SK-N-SH treated with all-trans-retinoic acid at 6 μM for 48 hours (cell line): Measurements from ENCODE around the gene FCGR3B.
"Not testable (repeated sequence)": the region's sequence is repeated elsewhere in the genome, so short reads cannot be mapped to it uniquely, and the experiment has no call there.

Source experiments
- ATAC-seq: fragments of 200-7000 bp; cut with Tn5 transposase; 3 replicates; pipeline ENCODE4 v1.9.1; 2020; ENCODE audit warnings: mild to moderate bottlenecking, moderate library complexity

Gene FCGR3B

DNA sequence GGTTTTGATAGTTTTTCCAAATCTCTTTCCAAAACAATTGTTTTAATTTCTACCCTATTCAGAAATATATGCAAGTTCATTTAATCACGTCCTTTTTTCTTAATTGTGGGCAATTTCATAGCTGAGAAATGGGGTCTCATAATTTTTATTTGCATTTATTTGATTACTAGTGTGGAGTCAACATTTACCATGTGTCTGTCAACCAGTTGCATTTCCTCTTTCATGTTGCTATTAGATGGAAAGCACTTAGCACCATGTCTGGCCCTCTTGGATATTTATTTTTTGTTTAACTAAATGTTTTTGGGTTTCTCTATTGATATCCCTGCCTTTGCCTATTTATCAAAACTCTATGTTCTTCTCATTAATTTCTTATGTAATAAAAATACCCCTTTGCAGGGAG, 13.9 kb upstream of the FCGR3B start:
- ATAC-seq = not testable (repeated sequence)

DNA sequence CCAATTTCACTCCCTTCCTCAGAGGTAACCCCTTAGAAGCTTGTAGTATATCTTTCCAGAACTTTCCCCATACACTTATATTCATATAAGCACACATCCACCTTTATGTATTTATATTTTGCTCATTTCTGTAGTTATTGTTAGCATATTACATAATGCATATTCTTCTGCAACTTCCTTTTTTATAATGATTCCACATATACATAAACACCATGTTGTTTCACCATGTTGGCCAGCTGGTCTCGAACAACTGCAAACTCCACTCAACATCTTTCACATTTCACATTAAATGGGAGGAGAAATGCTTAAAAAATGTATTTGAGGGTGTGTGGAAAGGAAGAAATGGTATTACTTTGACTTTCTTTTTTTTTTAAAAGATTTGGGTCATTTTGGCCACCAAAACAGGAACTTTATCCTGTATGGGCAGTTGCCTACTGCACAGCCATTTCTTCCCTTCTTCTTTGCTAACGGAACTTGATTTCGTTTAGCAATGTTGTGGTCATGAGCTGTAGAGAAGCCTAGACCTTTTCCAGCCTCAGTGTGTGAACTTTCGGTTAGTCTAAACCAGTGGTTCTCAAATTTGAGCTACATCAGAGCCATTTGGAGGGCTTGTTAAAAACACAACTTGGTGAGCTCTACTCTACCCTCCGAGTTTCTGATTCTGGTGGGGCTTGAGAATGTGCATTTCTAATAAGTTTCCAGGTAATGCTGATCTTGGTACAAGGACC, 12.7 kb upstream of the FCGR3B start:
- not testable (repeated sequence) for ATAC-seq

DNA sequence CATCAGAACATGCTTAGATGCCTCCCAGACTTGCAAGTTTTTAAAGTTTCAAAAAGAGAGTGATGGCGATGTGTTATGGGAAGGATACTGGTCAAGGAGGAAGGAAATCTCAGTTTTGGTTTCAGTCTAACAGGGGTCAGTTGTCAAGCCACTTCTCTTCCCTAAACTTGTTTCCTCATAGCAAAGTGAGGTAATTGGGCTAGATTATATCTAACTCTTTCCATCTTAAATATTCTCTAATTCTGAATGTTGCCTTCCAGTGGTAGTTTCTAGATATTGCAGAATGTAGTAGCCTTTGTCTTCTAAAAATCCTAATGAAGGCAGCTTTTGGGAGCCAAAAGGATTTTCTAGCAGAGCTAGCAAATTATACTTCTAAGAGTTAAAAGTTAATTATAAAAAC, 11.7 kb upstream of the FCGR3B start:
- peak; percentile 53; the same call in 2 of the 3 replicates for ATAC-seq

DNA sequence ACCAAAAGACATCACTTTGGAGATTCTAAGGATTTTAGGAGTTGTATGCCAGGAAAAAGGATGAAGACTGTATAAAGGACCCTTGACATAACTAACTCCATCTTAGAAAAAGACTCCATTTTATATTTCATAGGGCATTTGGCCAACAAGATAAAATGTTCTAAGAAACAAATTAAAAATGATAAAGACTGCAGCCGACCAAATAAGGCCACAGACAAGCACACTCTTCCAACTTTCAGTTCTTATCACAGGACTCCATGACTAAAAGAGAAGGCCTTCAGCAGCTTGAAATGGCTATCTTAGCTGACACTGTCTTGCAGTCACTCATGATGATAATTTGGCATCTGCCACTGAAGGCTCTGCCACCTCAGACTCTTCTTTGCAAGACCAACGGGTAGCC, 8.2 kb upstream of the FCGR3B start:
- not testable (repeated sequence) for ATAC-seq

DNA sequence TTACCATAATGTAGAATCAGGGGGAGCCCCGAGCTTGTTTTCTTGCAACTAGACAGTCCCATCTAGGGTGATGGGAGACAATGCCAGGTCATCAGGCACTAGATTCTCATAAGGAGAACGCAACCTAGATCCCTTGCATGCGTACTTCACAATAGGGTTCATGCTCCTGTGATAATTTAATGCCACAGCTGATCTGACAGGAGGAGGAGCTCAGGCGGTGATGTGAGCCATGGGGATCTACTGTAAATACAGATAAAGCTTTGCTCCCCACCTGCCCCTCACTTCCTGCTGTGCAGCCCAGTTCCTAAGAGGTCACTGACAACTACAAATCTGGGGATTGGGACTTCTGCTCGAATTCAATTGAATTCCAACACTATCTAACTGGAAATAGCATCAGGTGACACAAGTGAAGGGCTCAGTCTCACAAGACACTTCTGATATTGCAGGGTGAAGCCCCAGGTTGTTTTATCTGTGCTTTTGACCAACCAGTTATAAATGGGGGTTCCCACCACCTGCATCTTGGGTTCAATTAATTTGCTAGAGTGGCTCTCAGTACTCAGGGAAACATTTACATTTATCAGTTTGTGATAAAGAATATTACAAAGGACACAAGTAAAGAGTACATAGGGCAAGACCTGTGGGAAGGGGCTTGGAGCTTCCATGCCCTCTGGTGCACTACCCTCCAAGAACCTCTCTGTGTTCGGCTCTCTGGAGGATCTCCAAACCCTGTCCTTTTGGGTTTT, 7.4 kb upstream of the FCGR3B start:
- ATAC-seq = not testable (repeated sequence)

DNA sequence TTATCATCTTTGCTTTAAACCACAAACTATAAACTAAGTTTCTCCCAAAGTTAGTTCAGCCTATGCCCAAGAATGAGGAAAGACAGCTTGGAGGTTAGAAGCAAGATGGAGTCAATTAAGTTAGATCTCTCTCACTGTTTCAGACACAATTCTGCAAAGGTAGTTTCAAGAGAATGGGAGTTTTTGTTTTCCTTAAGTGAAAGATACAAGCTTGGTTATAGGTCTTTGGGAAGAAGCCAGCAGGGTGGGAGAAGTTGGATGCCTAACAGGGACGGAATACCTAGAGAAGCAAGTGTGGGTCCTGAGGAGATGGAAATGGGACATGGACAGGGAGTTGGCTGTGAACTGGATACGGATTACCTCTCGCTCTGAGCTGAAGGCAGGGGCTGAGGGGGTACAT, 6.0 kb upstream of the FCGR3B start:
- not testable (repeated sequence) for ATAC-seq

DNA sequence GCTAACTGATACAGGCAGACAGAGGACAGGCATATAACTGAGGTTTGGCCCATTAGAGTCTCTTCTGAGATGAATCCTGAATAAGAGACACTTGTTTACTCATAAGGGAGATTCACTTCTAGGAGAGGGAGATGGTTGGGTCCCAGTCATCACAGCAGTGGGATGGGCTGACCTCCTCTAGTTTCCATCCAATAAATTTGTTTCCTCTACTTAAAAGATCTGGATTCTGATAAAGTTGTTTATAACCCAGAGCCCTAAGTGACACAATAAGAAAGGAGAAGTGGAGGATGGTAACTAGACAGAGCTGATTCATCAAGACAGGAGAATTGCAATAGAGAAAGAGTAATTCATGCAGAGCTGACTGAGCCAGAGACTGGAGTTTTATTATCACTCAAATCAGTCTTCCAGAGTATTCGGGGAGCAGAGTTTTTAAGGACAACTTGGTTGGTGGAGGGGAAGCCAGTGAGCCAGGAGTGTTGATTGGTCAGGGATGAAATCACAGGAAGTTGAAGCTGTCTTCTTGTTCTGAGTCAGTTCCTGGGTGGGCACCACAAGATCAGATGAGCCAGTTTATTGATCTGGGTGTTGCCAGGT, 5.3 kb upstream of the FCGR3B start:
- ATAC-seq = not testable (repeated sequence)

DNA sequence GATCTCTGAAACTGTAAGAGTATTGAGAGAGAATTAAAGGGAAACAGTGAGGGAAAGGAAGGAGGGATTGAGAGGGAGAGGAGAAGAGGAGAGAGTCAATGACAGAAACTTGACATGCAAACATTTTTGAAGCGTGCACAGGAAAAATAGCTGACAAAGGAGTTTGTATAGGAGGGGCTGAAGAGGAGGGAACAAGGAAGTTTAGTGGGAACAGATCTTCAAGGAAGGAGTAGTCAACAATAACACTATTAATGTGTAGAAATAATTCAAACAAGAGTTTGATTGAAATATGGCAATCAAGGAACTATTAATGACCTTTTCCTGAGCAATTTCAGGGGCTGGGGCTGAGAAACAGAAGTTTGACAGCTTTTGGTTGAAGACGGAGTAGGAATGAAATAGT, 4.0 kb upstream of the FCGR3B start:
- not testable (repeated sequence) for ATAC-seq

DNA sequence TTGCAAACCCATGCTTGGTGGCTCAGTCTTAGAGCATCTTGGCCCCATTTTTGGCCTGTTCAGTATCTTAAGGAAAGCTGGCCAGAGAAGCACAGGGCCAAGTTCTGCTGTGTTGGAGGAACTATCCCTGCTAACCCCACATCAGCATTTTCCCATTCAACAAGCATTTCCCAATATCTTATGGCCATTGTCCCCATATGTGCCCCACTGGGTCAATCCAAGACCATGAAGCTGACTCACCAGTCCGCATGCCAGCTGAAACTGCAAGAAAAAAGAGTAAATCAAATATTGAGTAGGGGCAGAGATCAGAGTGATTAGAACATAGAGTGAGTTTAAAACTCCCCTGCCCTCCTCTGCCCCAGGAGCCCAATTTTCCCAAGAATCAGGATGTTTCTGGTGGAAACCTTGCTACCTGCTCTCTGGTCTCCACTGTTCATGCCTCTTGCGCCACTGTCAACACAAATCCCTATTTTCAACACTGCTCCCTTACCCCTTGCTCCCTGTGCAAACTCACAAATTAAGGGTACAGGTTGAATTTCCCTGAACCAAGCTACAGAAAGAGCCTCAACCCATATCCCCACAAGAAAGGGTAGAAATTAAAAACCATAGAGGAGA, 741 bp downstream of the FCGR3B start:
- ATAC-seq = not testable (repeated sequence)

DNA sequence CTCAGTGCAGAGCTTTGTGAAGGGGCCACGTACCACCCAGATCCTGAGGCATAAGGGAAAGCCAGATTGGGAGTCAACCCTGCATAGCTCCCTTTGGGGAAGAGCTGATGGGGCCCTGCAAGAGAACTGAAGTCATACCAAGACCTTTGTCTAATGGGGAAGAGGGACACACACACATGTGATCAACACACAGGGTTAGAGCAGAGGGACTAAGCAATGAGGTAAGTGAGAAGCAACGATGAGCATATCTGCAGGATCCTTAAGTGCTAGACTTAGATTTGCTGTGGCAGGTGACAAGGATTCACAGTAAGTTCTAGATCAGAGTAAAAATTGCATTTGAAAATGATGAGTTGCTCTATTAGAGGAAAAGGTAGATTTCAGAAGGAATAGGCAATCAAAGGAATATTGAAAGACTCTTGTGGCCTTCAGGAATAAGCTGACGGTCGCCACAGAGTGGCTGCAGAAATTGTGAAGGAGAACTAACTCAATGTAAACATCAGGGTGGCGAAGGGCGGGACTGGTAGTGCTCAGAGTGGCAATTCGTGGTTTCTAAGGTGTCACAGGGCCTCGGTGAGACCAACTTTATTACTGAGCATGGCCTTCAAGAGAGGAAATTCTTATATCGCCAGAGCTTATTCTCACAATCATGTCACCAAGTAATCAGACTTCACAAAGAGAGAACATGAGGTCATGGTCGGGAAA, 4.4 kb downstream of the FCGR3B start:
- not testable (repeated sequence) for ATAC-seq

DNA sequence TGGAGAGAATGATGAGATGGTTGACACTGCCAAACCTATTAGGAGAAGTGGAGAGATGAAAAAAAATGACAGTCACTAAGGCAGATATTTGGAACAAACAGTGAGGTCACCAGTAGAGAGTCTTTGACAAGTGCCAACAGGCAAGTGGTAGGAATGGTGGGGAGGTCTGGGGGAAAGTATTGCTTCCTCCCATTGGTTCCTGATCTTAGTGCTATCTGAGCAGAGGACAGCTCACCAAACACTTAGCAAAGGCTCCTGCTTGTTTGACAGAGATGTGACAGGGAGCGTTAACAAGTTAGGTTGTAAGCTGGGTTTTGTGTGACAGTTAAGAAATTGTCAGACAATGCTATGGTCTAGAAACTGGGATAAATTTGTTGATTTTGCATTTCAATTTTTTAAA, 6.4 kb downstream of the FCGR3B start:
- not testable (repeated sequence) for ATAC-seq

DNA sequence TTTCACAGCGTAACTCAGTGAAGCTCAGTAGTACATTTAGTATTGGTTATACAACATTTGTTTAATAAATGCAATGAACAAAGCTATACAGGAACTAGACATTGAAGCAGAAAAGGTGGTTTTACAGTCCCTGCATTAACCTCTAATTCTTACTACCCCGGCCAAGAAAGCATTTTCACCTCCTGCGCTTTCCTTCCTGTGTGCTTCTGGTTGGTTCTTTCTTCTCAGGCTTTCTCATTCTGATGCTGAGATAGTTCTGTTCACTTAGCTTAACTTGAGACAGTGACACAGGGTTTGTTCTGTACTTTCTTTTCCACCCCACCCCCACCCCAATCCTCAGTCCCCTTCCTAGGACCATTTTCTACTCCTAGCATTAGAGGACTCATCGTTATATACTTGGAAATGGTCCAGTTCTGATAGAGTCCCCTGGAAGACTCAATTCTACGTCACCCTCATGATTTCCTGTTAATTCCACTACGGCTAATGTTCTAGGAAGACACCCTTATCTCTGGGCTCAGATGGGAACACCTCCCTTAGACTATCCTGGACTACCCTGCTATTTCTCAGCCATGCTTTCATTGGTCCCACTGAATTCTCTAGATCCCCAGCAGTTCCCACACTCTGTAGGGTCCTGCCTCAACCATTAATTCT, 7.5 kb downstream of the FCGR3B start:
- ATAC-seq = not testable (repeated sequence)

DNA sequence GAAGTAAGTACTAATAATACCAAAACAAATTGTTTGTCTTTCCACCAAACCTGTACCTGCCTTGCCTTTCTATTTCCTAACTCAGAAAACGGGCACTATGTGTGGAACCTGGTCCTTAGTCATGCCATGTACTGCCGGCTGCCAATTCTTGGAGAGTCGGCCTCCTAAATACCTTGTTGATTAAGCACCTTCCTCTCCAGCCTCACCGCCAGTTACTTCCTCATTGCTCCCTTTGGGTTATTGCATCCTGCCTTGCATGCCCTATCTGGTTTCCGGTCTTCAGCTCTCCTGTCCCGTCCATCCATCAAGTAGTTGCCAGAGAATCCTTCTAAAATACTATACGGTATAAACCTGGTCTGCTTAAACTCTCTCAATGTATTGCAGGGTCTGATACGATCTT, 8.9 kb downstream of the FCGR3B start:
- peak; percentile 30 for ATAC-seq

DNA sequence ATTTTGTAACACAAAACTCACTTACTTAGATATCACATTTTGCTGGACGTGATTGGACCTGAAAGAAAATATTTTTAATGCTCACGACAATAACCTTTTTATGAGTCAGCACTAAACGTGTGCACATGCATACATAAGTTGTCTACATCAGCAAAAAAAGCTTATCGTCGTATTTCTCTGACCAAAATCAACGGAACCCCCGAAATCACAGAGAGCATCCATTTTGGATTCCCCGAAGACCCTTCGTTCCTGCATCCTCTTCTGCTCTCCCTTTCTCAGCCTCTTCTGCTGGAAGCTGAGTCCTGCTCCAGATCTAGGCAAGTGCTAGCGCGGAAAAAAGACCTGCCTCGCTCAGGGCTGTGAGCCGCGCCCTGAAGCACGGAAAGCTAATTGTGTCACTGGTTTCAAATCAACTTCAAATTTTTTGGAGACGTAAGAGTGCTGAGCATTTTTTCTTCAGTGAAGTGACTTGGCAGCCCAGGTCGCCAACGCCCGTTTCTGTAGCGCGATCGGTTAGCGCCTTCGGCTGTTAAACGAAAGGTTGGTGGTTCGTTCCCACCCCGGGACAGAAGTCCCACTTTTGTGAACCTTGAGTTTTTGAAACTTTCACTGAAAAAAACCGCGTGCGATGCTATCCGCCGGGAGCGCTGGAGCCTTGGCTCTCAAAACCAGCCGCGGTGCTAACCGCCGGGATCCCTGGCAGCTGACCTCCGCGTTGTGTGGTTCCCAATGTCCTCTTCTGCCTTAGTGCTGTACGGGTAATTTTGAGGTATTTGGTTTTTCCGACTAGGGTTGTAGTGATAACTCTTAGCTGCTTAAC, 9.6 kb downstream of the FCGR3B start:
- ATAC-seq = peak; percentile 82

DNA sequence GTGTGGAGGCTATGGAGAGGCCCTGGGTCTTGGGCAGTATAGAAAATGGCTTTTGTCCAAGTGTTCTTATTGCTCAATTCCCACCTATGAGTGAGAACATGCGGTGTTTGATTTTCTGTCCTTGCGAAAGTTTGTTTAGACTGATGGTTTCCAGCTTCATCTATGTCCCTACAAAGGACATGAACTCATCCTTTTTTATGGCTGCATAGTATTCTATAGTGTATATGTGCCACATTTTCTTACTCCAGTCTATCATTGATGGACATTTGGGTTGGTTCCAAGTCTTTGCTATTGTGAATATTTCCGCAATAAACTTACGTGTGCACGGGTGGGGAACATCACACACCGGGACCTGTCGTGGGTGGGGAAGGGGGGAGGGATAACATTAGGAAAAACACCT, 10.6 kb downstream of the FCGR3B start:
- ATAC-seq = not testable (repeated sequence)

DNA sequence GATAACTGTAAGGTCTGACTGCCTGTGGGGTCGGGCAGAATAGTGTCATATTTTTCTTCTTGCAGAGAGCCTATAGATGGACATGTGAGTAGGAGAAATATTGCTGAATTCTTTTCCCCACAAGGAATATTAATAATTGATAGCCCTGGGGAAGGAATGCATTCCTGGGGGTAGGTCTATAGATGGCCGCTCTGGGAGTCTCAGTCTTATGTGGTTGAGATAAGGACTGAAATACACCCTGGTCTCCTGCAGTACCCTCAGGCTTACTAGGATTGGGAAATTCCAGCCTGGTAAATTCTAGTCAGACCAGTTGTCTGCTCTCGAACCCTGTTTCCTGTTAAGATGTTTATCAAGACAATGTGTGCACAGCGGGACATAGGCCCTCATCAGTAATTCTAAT, 12.5 kb downstream of the FCGR3B start:
- not testable (repeated sequence) for ATAC-seq

DNA sequence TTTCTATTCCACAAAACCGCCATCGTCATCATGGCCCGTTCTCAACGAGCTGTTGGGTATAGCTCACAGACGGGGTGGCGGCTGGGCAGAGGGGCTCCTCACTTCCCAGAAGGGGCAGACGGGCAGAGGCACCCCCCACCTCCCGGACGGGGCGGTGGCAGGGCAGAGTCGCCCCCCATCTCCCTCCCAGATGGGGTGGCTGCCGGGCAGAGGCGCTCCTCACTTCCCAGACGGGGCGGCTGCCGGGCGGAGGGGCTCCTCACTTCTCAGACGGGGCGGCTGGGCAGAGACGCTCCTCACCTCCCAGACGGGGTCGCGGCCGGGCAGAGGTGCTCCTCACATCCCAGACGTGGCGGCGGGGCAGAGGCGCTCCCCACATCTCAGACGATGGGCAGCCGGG, 14.6 kb downstream of the FCGR3B start:
- ATAC-seq = not testable (repeated sequence)

DNA sequence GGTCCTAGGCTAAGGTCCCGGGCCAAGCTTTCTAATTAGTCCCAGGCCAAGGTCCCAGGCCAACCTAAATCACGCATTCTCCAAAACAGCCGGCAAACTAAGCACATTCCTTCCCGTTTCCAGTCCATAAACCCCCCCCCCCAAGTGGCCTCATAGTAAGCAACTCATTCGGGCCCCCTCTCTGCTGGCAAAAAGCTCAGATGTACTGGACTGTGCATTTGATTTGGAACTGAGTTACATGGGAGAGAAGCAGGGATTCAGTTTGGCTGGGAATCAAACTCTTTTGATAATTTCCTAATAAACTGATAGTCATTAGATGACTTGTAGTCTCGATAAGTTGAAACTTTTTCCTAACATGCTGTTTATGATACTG, 17.8 kb downstream of the FCGR3B start:
- ATAC-seq = peak; percentile 16
